Glutamatergic neuron (in vitro differentiated cells): ENCODE data around the gene GPR26. TPM values are rescaled to one million over a fixed set of nuclear protein-coding genes. Genes with fewer than 3 reads are reported as not detected.

Experiments used
- DNase-seq: peaks from one replicate; pipeline ENCODE4 v3.0.0; 2022
- H3K27ac Mint-ChIP-seq: one replicate; pipeline ENCODE4 v1.8.0; 2020; ENCODE audit warnings: mild to moderate bottlenecking, mixed read lengths, inconsistent platforms; ENCODE audit not compliant: unreplicated experiment
- H3K27me3 Mint-ChIP-seq: one replicate; pipeline ENCODE4 v1.8.0; 2020; ENCODE audit warnings: mild to moderate bottlenecking, moderate library complexity, mixed read lengths, inconsistent platforms; ENCODE audit not compliant: unreplicated experiment
- H3K36me3 Mint-ChIP-seq: one replicate; pipeline ENCODE4 v1.8.0; 2020; ENCODE audit warnings: mild to moderate bottlenecking, mixed read lengths, inconsistent platforms; ENCODE audit not compliant: unreplicated experiment
- H3K4me1 Mint-ChIP-seq: one replicate; pipeline ENCODE4 v1.8.0; 2020; ENCODE audit warnings: mild to moderate bottlenecking, low read depth, mixed read lengths, inconsistent platforms; ENCODE audit not compliant: unreplicated experiment
- H3K4me3 Mint-ChIP-seq: one replicate; pipeline ENCODE4 v1.8.0; 2020; ENCODE audit warnings: mild to moderate bottlenecking, mixed read lengths, inconsistent platforms; ENCODE audit not compliant: unreplicated experiment
- H3K9me3 Mint-ChIP-seq: one replicate; pipeline ENCODE4 v1.8.0; 2020; ENCODE audit warnings: mild to moderate bottlenecking, moderate library complexity, mixed read lengths, inconsistent platforms; ENCODE audit not compliant: unreplicated experiment
- total RNA-seq: library from RNA; stranded (reverse); fragmentation: NEBNext Ultra II Directional; extraction: Animal tissue kit (Norgen Biotek cat#: 25700); gene quantifications from one replicate; pipeline ENCODE4 v1.2.1, GENCODE V29; 2021; ENCODE audit not compliant: unreplicated experiment
- TF ChIP-seq, protein P1 (sequence below): fragments of 200-600 bp; sonication (generic); IDR thresholded peaks from one replicate; pipeline ENCODE4 v1.5.0; 2021; ENCODE audit not compliant: partially characterized antibody, unreplicated experiment

The GPR26 gene
- total RNA-seq, 1 donor from 2014 or later: 0.10 TPM

DNA sequence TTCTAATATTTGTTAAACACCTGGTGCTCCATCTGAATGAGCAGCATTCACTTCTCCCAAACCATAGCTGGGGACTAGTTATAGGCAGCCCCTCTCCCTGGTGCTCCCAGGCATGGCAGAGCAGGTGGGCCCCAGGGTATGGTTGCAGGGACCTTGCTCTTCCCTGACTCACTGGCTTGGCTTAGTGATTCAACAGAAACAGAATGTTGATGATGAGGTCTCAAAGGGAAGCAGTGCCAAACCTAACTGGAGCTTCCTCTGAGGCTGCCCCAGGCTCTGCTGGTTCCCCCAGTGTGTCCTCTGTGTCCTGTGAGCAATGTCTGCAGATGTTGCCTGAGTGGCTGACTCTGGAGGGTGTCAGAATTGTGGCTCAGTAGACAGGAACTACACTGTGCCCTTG lies 3.7 kb downstream of the GPR26 start:
- Mint-ChIP-seq H3K4me1 (peaks cover 26% of the 10 kb centered on the region), H3K36me3 (no peaks in the 10 kb centered on the region), H3K27ac (no peak overlapping the region), H3K27me3 (peaks cover 20% of the 10 kb centered on the region), H3K4me3 (no peak overlapping the region), H3K9me3 (peaks cover 1% of the 10 kb centered on the region)
- TF ChIP-seq, protein P1, sequence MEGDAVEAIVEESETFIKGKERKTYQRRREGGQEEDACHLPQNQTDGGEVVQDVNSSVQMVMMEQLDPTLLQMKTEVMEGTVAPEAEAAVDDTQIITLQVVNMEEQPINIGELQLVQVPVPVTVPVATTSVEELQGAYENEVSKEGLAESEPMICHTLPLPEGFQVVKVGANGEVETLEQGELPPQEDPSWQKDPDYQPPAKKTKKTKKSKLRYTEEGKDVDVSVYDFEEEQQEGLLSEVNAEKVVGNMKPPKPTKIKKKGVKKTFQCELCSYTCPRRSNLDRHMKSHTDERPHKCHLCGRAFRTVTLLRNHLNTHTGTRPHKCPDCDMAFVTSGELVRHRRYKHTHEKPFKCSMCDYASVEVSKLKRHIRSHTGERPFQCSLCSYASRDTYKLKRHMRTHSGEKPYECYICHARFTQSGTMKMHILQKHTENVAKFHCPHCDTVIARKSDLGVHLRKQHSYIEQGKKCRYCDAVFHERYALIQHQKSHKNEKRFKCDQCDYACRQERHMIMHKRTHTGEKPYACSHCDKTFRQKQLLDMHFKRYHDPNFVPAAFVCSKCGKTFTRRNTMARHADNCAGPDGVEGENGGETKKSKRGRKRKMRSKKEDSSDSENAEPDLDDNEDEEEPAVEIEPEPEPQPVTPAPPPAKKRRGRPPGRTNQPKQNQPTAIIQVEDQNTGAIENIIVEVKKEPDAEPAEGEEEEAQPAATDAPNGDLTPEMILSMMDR: no peak
- no peak for DNase-seq

- no peak overlapping the region for H3K4me3 Mint-ChIP-seq
- no peak overlapping the region for H3K27ac Mint-ChIP-seq
- peaks cover 10% of the 10 kb centered on the region for H3K4me1 Mint-ChIP-seq
- TF ChIP-seq, protein P1: no peak
- peaks cover 4% of the 10 kb centered on the region for H3K27me3 Mint-ChIP-seq
- no peak for DNase-seq
- H3K36me3 Mint-ChIP-seq: no peaks in the 10 kb centered on the region
- H3K9me3 Mint-ChIP-seq: no peaks in the 10 kb centered on the region
These were observed 7.0 kb downstream of the GPR26 start for GRCh38 chr10:123673198-123673597.

- H3K36me3 Mint-ChIP-seq: no peaks in the 10 kb centered on the region
- TF ChIP-seq, protein P1: no peak
- peaks cover under 1% of the 10 kb centered on the region for H3K27me3 Mint-ChIP-seq
- peaks cover 8% of the 10 kb centered on the region for H3K4me1 Mint-ChIP-seq
- no peaks in the 10 kb centered on the region for H3K9me3 Mint-ChIP-seq
- no peak for DNase-seq
- no peak overlapping the region for H3K4me3 Mint-ChIP-seq
- no peak overlapping the region for H3K27ac Mint-ChIP-seq
These were observed 8.6 kb downstream of the GPR26 start for GRCh38 chr10:123674741-123675140.

- TF ChIP-seq, protein P1: no peak
- Mint-ChIP-seq H3K27me3 (no peaks in the 10 kb centered on the region), H3K36me3 (no peaks in the 10 kb centered on the region)
These were observed 9.7 kb downstream of the GPR26 start for GRCh38 chr10:123675811-123676210.

GRCh38 chr10:123677556-123677955 lies 11.4 kb downstream of the GPR26 start:
- H3K4me3 Mint-ChIP-seq: no peak overlapping the region
- H3K36me3 Mint-ChIP-seq: no peaks in the 10 kb centered on the region
- H3K27me3 Mint-ChIP-seq: no peaks in the 10 kb centered on the region
- DNase-seq: no peak
- H3K27ac Mint-ChIP-seq: no peak overlapping the region
- no peaks in the 10 kb centered on the region for H3K9me3 Mint-ChIP-seq
- TF ChIP-seq, protein P1: no peak
- H3K4me1 Mint-ChIP-seq: no peaks in the 10 kb centered on the region

More at GRCh38 chr10:123675811-123676210, 9.7 kb downstream of the GPR26 start:
- no peak overlapping the region for H3K4me3 Mint-ChIP-seq
- no peak overlapping the region for H3K27ac Mint-ChIP-seq
- H3K4me1 Mint-ChIP-seq: peaks cover 6% of the 10 kb centered on the region
- no peak for DNase-seq
- H3K9me3 Mint-ChIP-seq: no peaks in the 10 kb centered on the region
